Sigmoid colon (tissue), 7 donors: ENCODE data around the gene OXLD1. TPM values are rescaled to one million over a fixed set of nuclear protein-coding genes. Genes with fewer than 3 reads are reported as not detected.
A peak's percentile ranks its signal among the peaks of the same experiment; 100 is the strongest.

Experiments used
- DNase-seq: peaks from one replicate; pipeline ENCODE4 v3.0.0-alpha.2; 2019
- H3K27ac ChIP-seq, 4 donors: fragments of 200-600 bp; sonication (generic); one replicate each; pipeline ENCODE4 v1.5.1; 2016 to 2019; ENCODE audit warnings: mild to moderate bottlenecking in 1 of 4
- H3K27me3 ChIP-seq, 3 donors: fragments of 200-600 bp; sonication (generic); one replicate each; pipeline ENCODE4 v1.5.1; 2019; ENCODE audit warnings: mild to moderate bottlenecking in 1 of 3
- H3K36me3 ChIP-seq, 4 donors: fragments of 200-600 bp; sonication (generic); one replicate each; pipeline ENCODE4 v1.5.1; 2016 to 2019
- H3K4me1 ChIP-seq, 4 donors: fragments of 200-600 bp; sonication (generic); one replicate each; pipeline ENCODE4 v1.5.1; 2017 to 2019
- H3K4me3 ChIP-seq, 4 donors: fragments of 200-600 bp; sonication (generic); one replicate each; pipeline ENCODE4 v1.5.1; 2017 to 2019; ENCODE audit warnings: mild to moderate bottlenecking in 2 of 4, moderate library complexity in 1 of 4
- H3K9me3 ChIP-seq, 4 donors: fragments of 200-600 bp in 3 of 4; sonication (generic) in 3 of 4; one replicate each; pipeline versions ENCODE4 v1.5.1 to v1.6.1; 2013 to 2019
- CTCF ChIP-seq, 4 experiments: fragments of 450-650 bp in 3 of 4; fragments of 200-600 bp in 1 of 4; IDR thresholded peaks; one replicate each; pipeline ENCODE4 v1.5.1; 2016 to 2019; ENCODE audit warnings: antibody characterized with exemption in 4 of 4, mild to moderate bottlenecking in 3 of 4, moderate library complexity in 2 of 4
- EP300 ChIP-seq, 4 donors: sonication (generic); formaldehyde crosslinking; IDR thresholded peaks; one replicate each; pipeline ENCODE4 v1.6.1; 2017; ENCODE audit warnings: antibody characterized with exemption in 4 of 4
- POLR2A ChIP-seq, 2 donors: fragments of 450-650 bp; IDR thresholded peaks; one replicate each; pipeline ENCODE4 v1.6.1; 2016; ENCODE audit warnings: antibody characterized with exemption in 2 of 2, mild to moderate bottlenecking in 2 of 2, moderate library complexity in 2 of 2
- POLR2AphosphoS5 ChIP-seq, 4 donors: sonication (generic); formaldehyde crosslinking; IDR thresholded peaks; one replicate each; pipeline ENCODE4 v1.6.1; 2017; ENCODE audit warnings: antibody characterized with exemption in 4 of 4
- WGBS, 2 donors: extraction: QIAGEN DNeasy Blood & Tissue Kit; methylation state at CpG; one replicate each; pipeline ENCODE4 v1.1.7; 2013; 5-methylcytosine and 5-hydroxymethylcytosine counted together
- intact Hi-C: fragments of 100-400 bp; cut with DNase I; formaldehyde crosslinking; loops from one replicate; pipeline ENCODE4 v1.15.1; 2023
- polyA plus RNA-seq, 3 donors: library from polyadenylated mRNA; stranded (reverse); fragments of 200-250 nt; gene quantifications; one replicate each; pipeline ENCODE4 v1.2.3, GENCODE V29; 2013
- total RNA-seq, 4 donors: library from RNA; depleted of rRNA; stranded (reverse); fragments of >200 nt; gene quantifications; one replicate each; pipeline ENCODE4 v1.1.0, GENCODE V29; 2016
- donor health status: healthy with polysubstance abuse.
- donor health status: Bipolar disorder and iron deficiency.
- donor health status: healthy.

The OXLD1 gene
- total and polyA plus RNA-seq, 7 donors, result 14.4 to 57.5 (median 36.2) TPM

- Histone ChIP-seq H3K9me3 (no peaks in the 10 kb centered on the region), H3K4me3 (no peak overlapping the region), H3K4me1 (peaks cover 0 to 9% (median 8%) of the 10 kb centered on the region in 4 donors), H3K36me3 (peaks cover 9 to 56% (median 29%) of the 10 kb centered on the region in 4 donors), H3K27ac (no peak overlapping the region), H3K27me3 (no peaks in the 10 kb centered on the region)
- intact Hi-C loops, result no loop called here
- WGBS, 2 donors, result 89 to 90% methylated on average over 18 of the region's 18 CpGs
- TF ChIP-seq POLR2A (IDR thresholded peaks at IDR 0.05) (no peak), EP300 (IDR thresholded peaks at IDR 0.05) (no peak), POLR2AphosphoS5 (IDR thresholded peaks at IDR 0.05) (no peak), CTCF (IDR thresholded peaks at IDR 0.05) (no peak)
- no peak for DNase-seq
Observed at GRCh38 chr17:81672504-81672903, 6.1 kb upstream of the OXLD1 start.

GRCh38 chr17:81667754-81668153 is 1.3 kb upstream of the OXLD1 start:
- intact Hi-C loops, result loop anchor here (2.0 kb wide), 1 partner anchor 31 kb away; the partner anchor contains the start of genes NPLOC4 and TSPAN10
- Histone ChIP-seq H3K4me3 (peak overlapping the region in 2 of 4 donors; percentile 89 to 95), H3K27ac (no peak overlapping the region), H3K9me3 (no peaks in the 10 kb centered on the region), H3K4me1 (peaks cover 0 to 27% (median 26%) of the 10 kb centered on the region in 4 donors), H3K36me3 (peaks cover 5 to 45% (median 24%) of the 10 kb centered on the region in 4 donors), H3K27me3 (no peaks in the 10 kb centered on the region)
- DNase-seq, result no peak
- 88 to 89% methylated on average over 18 of the region's 18 CpGs for WGBS, 2 donors
- no peak for TF ChIP-seq CTCF (IDR thresholded peaks at IDR 0.05)
- TF ChIP-seq POLR2A (IDR thresholded peaks at IDR 0.05), result no peak
- TF ChIP-seq EP300 (IDR thresholded peaks at IDR 0.05), result no peak
- no peak for TF ChIP-seq POLR2AphosphoS5 (IDR thresholded peaks at IDR 0.05)

GRCh38 chr17:81666092-81666341 is 388 bp downstream of the OXLD1 start:
- 0% methylated on average over 16 of the region's 16 CpGs for WGBS, 2 donors
- H3K36me3 ChIP-seq, result peaks cover 0 to 28% (median 10%) of the 10 kb centered on the region in 4 donors
- peaks cover 0 to 27% (median 26%) of the 10 kb centered on the region in 4 donors for H3K4me1 ChIP-seq
- H3K9me3 ChIP-seq, result no peaks in the 10 kb centered on the region
- H3K27me3 ChIP-seq, result no peaks in the 10 kb centered on the region
- no peak for TF ChIP-seq POLR2A (IDR thresholded peaks at IDR 0.05)
- no peak for TF ChIP-seq EP300 (IDR thresholded peaks at IDR 0.05)
- TF ChIP-seq POLR2AphosphoS5 (IDR thresholded peaks at IDR 0.05), result no peak
- no peak for TF ChIP-seq CTCF (IDR thresholded peaks at IDR 0.05)
- H3K4me3 ChIP-seq, result peak overlapping the region; percentile 70 to 95 (median 84)
- intact Hi-C loops, result loop anchor here (2.0 kb wide), 1 partner anchor 29 kb away; the partner anchor contains the start of genes NPLOC4 and TSPAN10
- no peak for DNase-seq
- peak overlapping the region; percentile 83 to 96 (median 91) for H3K27ac ChIP-seq

GRCh38 chr17:81665205-81666091 is 957 bp downstream of the OXLD1 start:
- H3K36me3 ChIP-seq, result peaks cover 0 to 22% (median 6%) of the 10 kb centered on the region in 4 donors
- TF ChIP-seq POLR2AphosphoS5 (IDR thresholded peaks at IDR 0.05) (no peak), POLR2A (IDR thresholded peaks at IDR 0.05) (no peak), EP300 (IDR thresholded peaks at IDR 0.05) (no peak), CTCF (IDR thresholded peaks at IDR 0.05) (no peak)
- peaks cover 0 to 27% (median 26%) of the 10 kb centered on the region in 4 donors for H3K4me1 ChIP-seq
- intact Hi-C loops, result loop anchor here (2.0 kb wide), 1 partner anchor 29 kb away; the partner anchor contains the start of genes NPLOC4 and TSPAN10
- WGBS, 2 donors, result 54 to 67% methylated on average over 30 of the region's 30 CpGs
- no peaks in the 10 kb centered on the region for H3K27me3 ChIP-seq
- no peaks in the 10 kb centered on the region for H3K9me3 ChIP-seq
- peak overlapping the region; percentile 70 to 95 (median 84) for H3K4me3 ChIP-seq
- H3K27ac ChIP-seq, result peak overlapping the region; percentile 83 to 96 (median 91)
- DNase-seq, result peak; percentile 61
